ENCODE results near the gene CELSR1. TPM values are rescaled to one million over a fixed set of nuclear protein-coding genes. Genes with fewer than 3 reads are reported as not detected.

The CELSR1 gene
- total and polyA plus RNA-seq, 2 of the 13 experiments (the other 11 are each of a cell fraction or from before 2014, with no cell fraction given): 0.78 to 1.8 TPM

DNA sequence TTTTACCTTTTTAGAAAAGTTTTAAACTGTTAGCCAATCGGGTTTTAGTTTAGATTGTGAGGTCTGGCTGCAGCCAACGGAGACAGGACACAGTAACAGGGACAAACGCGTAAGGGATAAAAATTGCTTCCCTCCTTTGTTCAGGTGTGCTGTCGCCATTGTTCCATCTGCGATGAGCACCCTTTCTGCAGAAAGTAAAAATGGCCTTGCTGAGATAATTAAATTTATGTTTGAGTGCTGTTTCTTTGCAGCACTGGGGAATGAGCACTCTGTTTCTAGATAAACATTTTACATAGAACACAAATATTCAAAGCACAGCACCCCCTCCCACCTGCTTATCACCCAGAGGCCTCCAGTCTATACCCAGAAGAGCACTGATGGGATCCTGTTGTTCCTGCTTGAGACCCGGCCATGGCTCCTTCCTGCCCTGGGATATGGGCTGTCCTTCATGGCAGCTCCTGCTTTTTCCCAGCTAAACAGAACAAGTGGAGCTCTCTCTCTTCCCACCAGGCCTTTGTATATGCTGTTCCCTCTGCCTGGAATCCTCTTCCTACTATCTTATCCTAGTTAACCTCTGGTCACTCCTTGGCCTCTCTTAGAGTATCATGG is 34.3 kb upstream of the CELSR1 start:
- H4K20me1 ChIP-seq (ENCODE audit: insufficient read depth, low read length): no peaks in the 10 kb centered on the region
- no TSS peak for BruUV-seq (replicated peaks)
- ATAC-seq: no peak
- TF ChIP-seq ZNF598 (CRISPR knock-in tag; IDR thresholded peaks at IDR 0.05; ENCODE audit: borderline replicate concordance): no peak
- TF ChIP-seq ZNF251 (CRISPR knock-in tag; IDR thresholded peaks at IDR 0.05): no peak
- TF ChIP-seq NCOA1 (CRISPR knock-in tag; IDR thresholded peaks at IDR 0.05): no peak
- TF ChIP-seq ADNP (CRISPR knock-in tag; IDR thresholded peaks at IDR 0.05): no peak
- TF ChIP-seq CHD4 (IDR thresholded peaks at IDR 0.05; ENCODE audit: borderline replicate concordance, low read length): no peak
- no peak for TF ChIP-seq RAD51 (IDR thresholded peaks at IDR 0.05; ENCODE audit: borderline replicate concordance)
- no peak for TF ChIP-seq ZNF605 (CRISPR knock-in tag; IDR thresholded peaks at IDR 0.05)
- no peak for TF ChIP-seq ZNF878 (CRISPR knock-in tag; IDR thresholded peaks at IDR 0.05)
- TF ChIP-seq ZNF432 (CRISPR knock-in tag; IDR thresholded peaks at IDR 0.05; ENCODE audit: borderline replicate concordance): no peak
- no peak for TF ChIP-seq BRD4 (CRISPR knock-in tag; IDR thresholded peaks at IDR 0.05)
- no peak for TF ChIP-seq FOXO4 (CRISPR knock-in tag; conservative IDR thresholded peaks at IDR 0.05)
- TF ChIP-seq, protein P1, sequence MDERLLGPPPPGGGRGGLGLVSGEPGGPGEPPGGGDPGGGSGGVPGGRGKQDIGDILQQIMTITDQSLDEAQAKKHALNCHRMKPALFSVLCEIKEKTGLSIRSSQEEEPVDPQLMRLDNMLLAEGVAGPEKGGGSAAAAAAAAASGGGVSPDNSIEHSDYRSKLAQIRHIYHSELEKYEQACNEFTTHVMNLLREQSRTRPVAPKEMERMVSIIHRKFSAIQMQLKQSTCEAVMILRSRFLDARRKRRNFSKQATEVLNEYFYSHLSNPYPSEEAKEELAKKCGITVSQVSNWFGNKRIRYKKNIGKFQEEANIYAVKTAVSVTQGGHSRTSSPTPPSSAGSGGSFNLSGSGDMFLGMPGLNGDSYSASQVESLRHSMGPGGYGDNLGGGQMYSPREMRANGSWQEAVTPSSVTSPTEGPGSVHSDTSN (CRISPR knock-in tag; IDR thresholded peaks at IDR 0.05): no peak
- no peak for TF ChIP-seq ZBTB21 (CRISPR knock-in tag; IDR thresholded peaks at IDR 0.05)
- no peak for TF ChIP-seq ZNF557 (CRISPR knock-in tag; IDR thresholded peaks at IDR 0.05)
- TF ChIP-seq ZFX (CRISPR knock-in tag; IDR thresholded peaks at IDR 0.05; ENCODE audit: low read depth): no peak
- H3K36me3 ChIP-seq (replicated peaks in 1 of 2; ENCODE audit: control insufficient read depth in 1 of 2, insufficient read depth in 2 of 2, low read length in 2 of 2): no peaks in the 10 kb centered on the region
- H3K4me1 ChIP-seq (ENCODE audit: insufficient read depth, low read length): peaks cover 36% of the 10 kb centered on the region
- H3K27ac ChIP-seq (ENCODE audit: extremely low read length, insufficient read depth, low read length): no peak overlapping the region
- in situ Hi-C loops (cut with HindIII; ENCODE audit: extremely low pct_ligation_motif_present, low pct_unique_long_range_greater_than_20kb) (loop anchor here (25.0 kb wide), 1 partner anchor 91 kb away; no protein-coding TSS in a partner anchor), intact Hi-C loops (cut with micrococcal nuclease; ENCODE audit: unreplicated experiment) (loop anchor here (10.0 kb wide), 1 partner anchor 163 kb away; the partner anchor contains the start of gene CERK)
- FAIRE-seq: no peak
- no peaks in the 10 kb centered on the region for H3K79me2 ChIP-seq (ENCODE audit: insufficient read depth, low read length)
- no peak overlapping the region for H3K9ac ChIP-seq (ENCODE audit: insufficient read depth, low read depth, low read length)
- H3K9me3 ChIP-seq (ENCODE audit: low read length): peaks cover 8% of the 10 kb centered on the region; the same call in 1 of the 2 replicates
- WGBS (ENCODE audit: low lambda C conversion rate): 55% methylated on average over 7 of the region's 7 CpGs
- POLR2A ChIA-PET: no interaction called here
- CTCF ChIA-PET (ENCODE audit: low intra/inter-chr PET ratio, low total read pairs): no interaction called here
- no peak for DNase-seq (ENCODE audit: low spot score)
- no peak overlapping the region for H2AFZ ChIP-seq (ENCODE audit: low read length)
- no peak overlapping the region for H3K4me2 ChIP-seq (ENCODE audit: low read depth, low read length)
- no peak overlapping the region for H3K4me3 ChIP-seq (replicated peaks in 1 of 3; ENCODE audit: insufficient read depth in 1 of 3, low read depth in 2 of 3, low read length in 3 of 3)
- peaks cover 5 to 11% of the 10 kb centered on the region in 2 experiments; a peak in 3 of 5 replicates for H3K27me3 ChIP-seq (ENCODE audit: control insufficient read depth in 1 of 2, insufficient read depth in 2 of 2, low read length in 2 of 2)
